ENCODE results near the gene PWWP2B. TPM values are rescaled to one million over a fixed set of nuclear protein-coding genes. Genes with fewer than 3 reads are reported as not detected.

PWWP2B gene
- polyA plus RNA-seq, 2 of the 4 experiments (the other 2 are of a cell fraction): 2.8 to 7.3 TPM

DNA sequence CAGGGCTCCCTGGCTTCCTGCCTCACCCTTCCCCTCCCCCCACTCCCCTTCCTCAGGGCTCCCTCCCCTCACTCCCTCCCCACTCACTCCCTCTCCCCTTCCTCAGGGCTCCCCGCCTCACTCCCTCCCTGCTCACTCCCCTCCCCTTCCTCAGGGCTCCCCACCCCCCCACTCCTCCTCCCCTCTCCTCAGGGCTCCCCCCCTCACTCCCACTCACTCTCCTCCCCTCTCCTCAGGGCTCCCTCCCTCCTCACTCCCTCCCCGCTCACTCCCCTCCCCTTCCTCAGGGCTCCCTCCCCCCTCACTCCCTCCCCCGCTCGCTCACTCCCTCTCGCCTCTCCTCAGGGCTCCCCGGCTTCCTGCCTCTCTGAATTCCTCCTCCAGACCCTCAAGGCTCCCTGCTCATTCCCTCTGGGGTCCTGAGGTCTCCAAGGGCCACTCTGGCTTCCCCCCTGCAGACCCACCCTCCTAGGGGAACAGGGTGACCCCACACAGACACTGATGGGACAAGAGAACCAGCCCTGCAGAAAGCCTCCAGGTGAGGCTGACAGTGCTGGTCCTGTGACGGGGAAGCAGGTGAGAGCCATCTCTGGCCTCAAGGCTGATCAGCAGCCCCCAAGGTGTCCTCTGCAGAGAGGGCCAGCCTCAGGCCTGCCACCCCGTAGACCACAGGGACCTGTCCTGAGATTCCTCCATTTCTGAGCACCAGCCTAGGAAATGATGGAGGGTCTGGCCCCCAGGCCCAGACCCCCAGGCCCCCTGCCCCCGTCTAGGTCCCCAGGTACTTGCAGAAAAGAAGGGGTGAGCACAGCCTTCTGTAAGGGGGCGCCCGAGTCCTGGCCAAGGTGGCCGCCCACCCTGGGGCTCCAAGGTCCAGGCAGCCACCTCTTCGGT lies 47.2 kb downstream of the PWWP2B start:
- DNase-seq (ENCODE audit: low read depth in 1 of 2, low spot score in 1 of 2) (no peak), FAIRE-seq (no peak), ATAC-seq (0 out of 6 replicates have a peak, but pooled peaks of 1 of the 2 experiments have one; percentile 25)
- Histone ChIP-seq H3K4me1 (peaks cover 50% of the 10 kb centered on the region), H3K4me2 (peak overlapping the region; percentile 87), H3K27ac (peak overlapping the region; percentile 89 to 99), H3K9me3 (no peaks in the 10 kb centered on the region), H3K4me3 (peak overlapping the region; percentile 27; the same call in 2 of the 3 replicates)
- ChIA-PET POLR2A (no interaction called here), CTCF (interaction anchor here (0.6 to 2.2 kb wide), 14 partner anchors 10 to 94 kb away, joined by 3 to 10 read pairs (median 4); partner anchors contain the start of gene PWWP2B)
- no peak for TF ChIP-seq CBX8 (IDR thresholded peaks at IDR 0.05)
- TF ChIP-seq CHD2 (IDR thresholded peaks at IDR 0.05; ENCODE audit: low read length, partially characterized antibody): no peak
- TF ChIP-seq SMC3 (IDR thresholded peaks at IDR 0.05): no peak
- TF ChIP-seq FOSL2 (IDR thresholded peaks at IDR 0.05): no peak
- TF ChIP-seq FOSL2 (CRISPR knock-in tag; IDR thresholded peaks at IDR 0.05): no peak
- no peak for TF ChIP-seq HOXB5 (CRISPR knock-in tag; IDR thresholded peaks at IDR 0.05)
- TF ChIP-seq, protein P1, sequence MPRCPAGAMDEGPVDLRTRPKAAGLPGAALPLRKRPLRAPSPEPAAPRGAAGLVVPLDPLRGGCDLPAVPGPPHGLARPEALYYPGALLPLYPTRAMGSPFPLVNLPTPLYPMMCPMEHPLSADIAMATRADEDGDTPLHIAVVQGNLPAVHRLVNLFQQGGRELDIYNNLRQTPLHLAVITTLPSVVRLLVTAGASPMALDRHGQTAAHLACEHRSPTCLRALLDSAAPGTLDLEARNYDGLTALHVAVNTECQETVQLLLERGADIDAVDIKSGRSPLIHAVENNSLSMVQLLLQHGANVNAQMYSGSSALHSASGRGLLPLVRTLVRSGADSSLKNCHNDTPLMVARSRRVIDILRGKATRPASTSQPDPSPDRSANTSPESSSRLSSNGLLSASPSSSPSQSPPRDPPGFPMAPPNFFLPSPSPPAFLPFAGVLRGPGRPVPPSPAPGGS (IDR thresholded peaks at IDR 0.05): no peak
- WGBS (ENCODE audit: missing lambda C conversion rate): 35% methylated on average over 5 of the region's 13 CpGs

GRCh38 chr10:132444877-132445351 lies 47.9 kb downstream of the PWWP2B start:
- CTCF ChIA-PET: interaction anchor here (0.7 to 2.5 kb wide), 7 partner anchors 8 to 92 kb away, joined by 3 to 9 read pairs (median 5); no protein-coding TSS in a partner anchor
- H3K4me3 ChIP-seq: peak overlapping the region; percentile 27; the same call in 2 of the 3 replicates
- 12% methylated on average over 7 of the region's 7 CpGs for WGBS (ENCODE audit: missing lambda C conversion rate)
- POLR2A ChIA-PET: no interaction called here
- H3K9me3 ChIP-seq: no peaks in the 10 kb centered on the region
- H3K4me2 ChIP-seq: peak overlapping the region; percentile 87
- FAIRE-seq: no peak
- ATAC-seq: peak; percentile 9 to 28; a peak in 5 of 6 replicates
- peak in 1 of 2 experiments; percentile 58 for DNase-seq (ENCODE audit: low read depth in 1 of 2, low spot score in 1 of 2)
- TF ChIP-seq, protein P2, sequence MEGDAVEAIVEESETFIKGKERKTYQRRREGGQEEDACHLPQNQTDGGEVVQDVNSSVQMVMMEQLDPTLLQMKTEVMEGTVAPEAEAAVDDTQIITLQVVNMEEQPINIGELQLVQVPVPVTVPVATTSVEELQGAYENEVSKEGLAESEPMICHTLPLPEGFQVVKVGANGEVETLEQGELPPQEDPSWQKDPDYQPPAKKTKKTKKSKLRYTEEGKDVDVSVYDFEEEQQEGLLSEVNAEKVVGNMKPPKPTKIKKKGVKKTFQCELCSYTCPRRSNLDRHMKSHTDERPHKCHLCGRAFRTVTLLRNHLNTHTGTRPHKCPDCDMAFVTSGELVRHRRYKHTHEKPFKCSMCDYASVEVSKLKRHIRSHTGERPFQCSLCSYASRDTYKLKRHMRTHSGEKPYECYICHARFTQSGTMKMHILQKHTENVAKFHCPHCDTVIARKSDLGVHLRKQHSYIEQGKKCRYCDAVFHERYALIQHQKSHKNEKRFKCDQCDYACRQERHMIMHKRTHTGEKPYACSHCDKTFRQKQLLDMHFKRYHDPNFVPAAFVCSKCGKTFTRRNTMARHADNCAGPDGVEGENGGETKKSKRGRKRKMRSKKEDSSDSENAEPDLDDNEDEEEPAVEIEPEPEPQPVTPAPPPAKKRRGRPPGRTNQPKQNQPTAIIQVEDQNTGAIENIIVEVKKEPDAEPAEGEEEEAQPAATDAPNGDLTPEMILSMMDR (IDR thresholded peaks at IDR 0.05): no peak
- TF ChIP-seq CHD4 (IDR thresholded peaks at IDR 0.05; ENCODE audit: borderline replicate concordance) (no peak), CEBPB (IDR thresholded peaks at IDR 0.05) (peak; percentile 37 to 88; a peak in 3 of 4 replicates), ZSCAN20 (CRISPR knock-in tag; IDR thresholded peaks at IDR 0.05) (no peak), PHF8 (IDR thresholded peaks at IDR 0.05; ENCODE audit: borderline replicate concordance, low read depth) (no peak), KDM1A (IDR thresholded peaks at IDR 0.05; ENCODE audit: low read depth) (no peak), POLR2A (IDR thresholded peaks at IDR 0.05; ENCODE audit: low read length) (no peak), MAFK (IDR thresholded peaks at IDR 0.05; ENCODE audit: partially characterized antibody) (no peak), E2F6 (IDR thresholded peaks at IDR 0.05; ENCODE audit: borderline replicate concordance, low read depth) (no peak), EHMT2 (IDR thresholded peaks at IDR 0.05; ENCODE audit: low read depth) (no peak), ZNF302 (CRISPR knock-in tag; IDR thresholded peaks at IDR 0.05) (no peak), JUN (IDR thresholded peaks at IDR 0.05) (peak in 1 of 2 experiments; percentile 59; a peak in 2 of 5 replicates), RARB (CRISPR knock-in tag; IDR thresholded peaks at IDR 0.05) (no peak), ZC3H11A (IDR thresholded peaks at IDR 0.05) (no peak), ZFP36 (IDR thresholded peaks at IDR 0.05; ENCODE audit: borderline replicate concordance, partially characterized antibody) (no peak), JUNB (IDR thresholded peaks at IDR 0.05) (no peak)
- TF ChIP-seq, protein P3, sequence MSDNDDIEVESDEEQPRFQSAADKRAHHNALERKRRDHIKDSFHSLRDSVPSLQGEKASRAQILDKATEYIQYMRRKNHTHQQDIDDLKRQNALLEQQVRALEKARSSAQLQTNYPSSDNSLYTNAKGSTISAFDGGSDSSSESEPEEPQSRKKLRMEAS (IDR thresholded peaks at IDR 0.05): peak; percentile 29; the same call in 1 of the 2 replicates
- H3K27ac ChIP-seq: peak overlapping the region; percentile 89 to 99
- H3K4me1 ChIP-seq: peaks cover 57% of the 10 kb centered on the region
